ENCODE results near the gene M6PR.

GRCh38 chr12:8953773-8954402 lies 4.4 kb upstream of the M6PR start:
- TF ChIP-seq CTCF (IDR thresholded peaks at IDR 0.05), result no peak
- TF ChIP-seq POLR2AphosphoS5 (IDR thresholded peaks at IDR 0.05; ENCODE audit: insufficient read depth in 1 of 2, low read depth in 1 of 2), result no peak

All from vagina (tissue), 2 donors.